Hindlimb muscle (tissue), 1 donor: ENCODE measurements around the gene HTR1A. TPM values are rescaled to one million over a fixed set of nuclear protein-coding genes. Genes with fewer than 3 reads are reported as not detected.

Source experiments
- polyA plus RNA-seq: library from polyadenylated mRNA; unstranded; fragments of 120-200 nt; gene quantifications from one replicate; pipeline ENCODE4 v1.2.1, GENCODE V29; 2013; ENCODE audit not compliant: insufficient read length

Gene HTR1A
- polyA plus RNA-seq, 1 donor, result not detected

Other genes starting within 250 kb of the HTR1A start
- 1.2 TPM for gene RNF180, start 203.4 kb upstream of the HTR1A start, polyA plus RNA-seq